Gastroesophageal sphincter (tissue), 3 donors: ENCODE results near the gene EPHA2.

Experiments used
- CTCF ChIP-seq, 4 experiments: fragments of 200-600 bp in 2 of 4; fragments of 450-650 bp in 2 of 4; sonication (generic) in 1 of 4; IDR thresholded peaks; one replicate each; pipeline ENCODE4 v1.5.1; 2017 to 2019; ENCODE audit warnings: antibody characterized with exemption in 4 of 4, mild to moderate bottlenecking in 2 of 4, moderate library complexity in 2 of 4
- EP300 ChIP-seq: sonication (generic); formaldehyde crosslinking; IDR thresholded peaks from one replicate; pipeline ENCODE4 v1.6.1; 2017; ENCODE audit warnings: antibody characterized with exemption, mild to moderate bottlenecking
- POLR2A ChIP-seq, 2 donors: fragments of 450-650 bp; IDR thresholded peaks; one replicate each; pipeline ENCODE4 v1.6.1; 2017; ENCODE audit warnings: antibody characterized with exemption in 2 of 2, mild to moderate bottlenecking in 2 of 2, moderate library complexity in 1 of 2
- POLR2AphosphoS5 ChIP-seq: sonication (generic); formaldehyde crosslinking; IDR thresholded peaks from one replicate; pipeline ENCODE4 v1.6.1; 2017; ENCODE audit warnings: antibody characterized with exemption

DNA sequence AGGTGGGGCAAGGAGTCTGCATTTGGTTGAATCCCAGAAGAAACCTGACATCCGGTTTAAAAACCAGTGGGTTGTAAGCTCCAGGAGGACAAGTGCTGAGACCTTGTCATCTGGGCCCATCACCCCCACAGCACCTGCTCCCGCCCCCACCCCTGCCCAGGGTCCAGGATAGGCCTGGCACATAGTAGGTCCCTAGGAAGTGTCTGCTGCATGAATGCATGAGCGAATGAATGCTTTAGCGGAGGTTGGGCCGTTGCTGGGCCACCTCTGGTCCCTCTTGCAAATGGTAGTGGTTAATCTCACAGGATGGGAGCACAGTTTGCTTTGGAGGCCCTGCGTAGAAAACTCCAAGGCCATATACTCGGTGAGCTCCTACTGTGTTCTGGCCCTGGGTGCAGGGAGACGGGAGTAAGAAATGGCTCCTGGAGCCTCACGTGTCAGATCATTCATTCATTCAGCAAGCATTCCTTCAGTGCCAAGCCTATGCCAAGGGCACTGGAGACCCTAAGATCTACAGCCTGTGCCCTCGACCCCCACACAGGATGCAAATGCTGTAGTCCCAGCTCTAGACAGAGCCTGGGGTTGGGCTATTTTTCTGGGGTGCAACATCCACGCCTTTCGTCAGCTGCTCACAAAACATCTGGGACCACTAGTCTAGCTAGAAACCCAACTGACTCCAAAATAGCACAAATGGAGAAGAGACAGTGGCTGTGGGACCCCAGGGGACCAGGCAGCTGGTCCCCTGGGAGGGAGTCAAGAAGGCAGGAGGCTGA lies 28.9 kb downstream of the EPHA2 start:
- TF ChIP-seq POLR2A (IDR thresholded peaks at IDR 0.05) (no peak), CTCF (IDR thresholded peaks at IDR 0.05) (no peak), POLR2AphosphoS5 (no peak), EP300 (no peak)
